GM12878 (cell line): Measurements from ENCODE around the gene FXN. TPM values are rescaled to one million over a fixed set of nuclear protein-coding genes. Genes with fewer than 3 reads are reported as not detected.

Experiments used
- ATAC-seq: fragments of 200-7000 bp; cut with Tn5 transposase; 3 replicates; pipeline ENCODE4 v1.9.1; 2020; ENCODE audit warnings: mild to moderate bottlenecking, moderate library complexity
- Bru-seq: library from RNA; stranded (reverse); fragments of 400-500 nt; gene quantifications from one replicate; lab custom pipeline; 2021; lab: Mats Ljungman, UMichigan
- BruChase-seq, 2 experiments: library from RNA; stranded (reverse); fragments of 400-500 nt; gene quantifications; one replicate each; lab custom pipeline; 2021; lab: Mats Ljungman, UMichigan
- BruUV-seq: library from RNA; stranded (reverse); fragments of 400-500 nt; replicated peaks from 2 replicates; lab custom pipeline; 2021; lab: Mats Ljungman, UMichigan
- CTCF ChIA-PET: fragments of 300-600 bp; sonication (Branson Sonifier 250); formaldehyde crosslinking; extraction: SDS; loops from one replicate; lab custom pipeline; 2021; ENCODE audit warnings: inconsistent platforms; lab: Yijun Ruan, JAX
- POLR2A ChIA-PET: fragments of 350-600 bp; formaldehyde crosslinking; extraction: SDS; loops from one replicate; lab custom pipeline; 2021; ENCODE audit warnings: inconsistent platforms; lab: Charles Lee
- RAD21 ChIA-PET: fragments of 300-600 bp; sonication (Branson Sonifier 250); formaldehyde crosslinking; loops from one replicate; lab custom pipeline; 2023; ENCODE audit warnings: antibody characterized with exemption; ENCODE audit not compliant: unreplicated experiment; lab: Charles Lee
- SMC1A ChIA-PET: fragments of 300-600 bp; sonication (Branson Sonifier 250); formaldehyde crosslinking; loops from one replicate; lab custom pipeline; 2023; ENCODE audit not compliant: unreplicated experiment, uncharacterized antibody; lab: Charles Lee
- DNase-seq: peaks from one replicate; pipeline ENCODE4 v3.0.0-alpha.2; 2011; ENCODE audit warnings: low read depth, low spot score
- FAIRE-seq: peaks from 3 replicates; lab custom pipeline; 2011; peaks lifted over from hg19 to GRCh38; lab: Jason Lieb, UNC
- H2AFZ ChIP-seq: 2 replicates; pipeline ENCODE4 v1.6.0; 2011; ENCODE audit warnings: low read depth, low read length, control low read depth; ENCODE audit not compliant: control insufficient read depth
- H3K27ac ChIP-seq: 2 replicates; pipeline ENCODE4 v1.5.1; 2011; ENCODE audit warnings: control low read depth; ENCODE audit not compliant: control insufficient read depth, insufficient read depth
- H3K27me3 ChIP-seq, 2 experiments: replicated peaks in 1 of 2; 2 replicates each; pipeline versions ENCODE4 v1.6.0 to v1.6.1; 2011; ENCODE audit warnings: low read length in 1 of 2; ENCODE audit not compliant: control insufficient read depth in 2 of 2, insufficient read depth in 2 of 2
- H3K36me3 ChIP-seq, 2 experiments: 2 replicates each; pipeline ENCODE4 v1.5.1; 2011; ENCODE audit warnings: low read length in 1 of 2; ENCODE audit not compliant: control insufficient read depth in 2 of 2, insufficient read depth in 2 of 2
- H3K4me1 ChIP-seq: 2 replicates; pipeline ENCODE4 v1.6.1; 2011; ENCODE audit warnings: mild to moderate bottlenecking, low read length, moderate library complexity, mixed read lengths; ENCODE audit not compliant: control insufficient read depth, insufficient read depth
- H3K4me2 ChIP-seq: 2 replicates; pipeline ENCODE4 v1.6.0; 2011; ENCODE audit warnings: control low read depth; ENCODE audit not compliant: control insufficient read depth, insufficient read depth
- H3K4me3 ChIP-seq: fragments of 200-600 bp; sonication (generic); 2 replicates; pipeline ENCODE4 v1.5.1; 2016
- H3K79me2 ChIP-seq: 2 replicates; pipeline ENCODE4 v1.6.0; 2011; ENCODE audit warnings: low read length; ENCODE audit not compliant: control insufficient read depth, insufficient read depth
- H3K9ac ChIP-seq: 2 replicates; pipeline ENCODE4 v1.8.0; 2011; ENCODE audit warnings: low read length, control low read depth, mixed read lengths; ENCODE audit not compliant: control insufficient read depth, insufficient read depth
- H3K9me3 ChIP-seq: replicated peaks from 3 replicates; pipeline ENCODE4 v1.5.1; 2011; ENCODE audit warnings: mild to moderate bottlenecking, low read length; ENCODE audit not compliant: control insufficient read depth, insufficient read depth
- H4K20me1 ChIP-seq: 2 replicates; pipeline ENCODE4 v1.6.0; 2011; ENCODE audit not compliant: control insufficient read depth, insufficient read depth
- BCL11A ChIP-seq: IDR thresholded peaks from 2 replicates; pipeline ENCODE4 v1.6.1; 2011; ENCODE audit warnings: low read depth, low read length
- CEBPB ChIP-seq, 2 experiments: fragments of 150-350 bp in 1 of 2; IDR thresholded peaks; 2 replicates each; pipeline ENCODE4 v1.6.1; 2012 to 2014; ENCODE audit warnings: low read depth in 2 of 2, low read length in 2 of 2, borderline replicate concordance in 1 of 2, inconsistent platforms in 1 of 2
- HDAC2 ChIP-seq: fragments of 200-600 bp; sonication (generic); IDR thresholded peaks from 2 replicates; pipeline ENCODE4 v1.6.1; 2017
- LARP7 ChIP-seq: fragments of 450-650 bp; IDR thresholded peaks from 2 replicates; pipeline ENCODE4 v1.6.1; 2017; ENCODE audit warnings: mild to moderate bottlenecking
- MEF2A ChIP-seq: IDR thresholded peaks from 2 replicates; pipeline ENCODE4 v1.6.1; 2011; ENCODE audit warnings: low read depth, mild to moderate bottlenecking, low read length, moderate library complexity; ENCODE audit not compliant: insufficient read depth
- NR2F1 ChIP-seq: fragments of 450-650 bp; conservative IDR thresholded peaks from 2 replicates; pipeline ENCODE4 v1.6.1; 2017; ENCODE audit warnings: mild to moderate bottlenecking
- ZZZ3 ChIP-seq: IDR thresholded peaks from 2 replicates; pipeline ENCODE4 v1.6.1; 2011; ENCODE audit warnings: low read depth; ENCODE audit not compliant: control insufficient read depth, insufficient read length
- WGBS: methylation state at CpG from one replicate; pipeline ENCODE4 v1.1.6; 2016; ENCODE audit warnings: low lambda C conversion rate; ENCODE audit not compliant: insufficient replicate concordance, insufficient coverage; ENCODE audit errors: missing lambda C conversion rate; 5-methylcytosine and 5-hydroxymethylcytosine counted together
- in situ Hi-C: fragments of 300-500 bp; cut with MboI; formaldehyde crosslinking; loops from 9 replicates; pipeline ENCODE4 v1.14.3; 2018; ENCODE audit warnings: mixed read lengths
- intact Hi-C: fragments of 100-400 bp; cut with micrococcal nuclease; formaldehyde crosslinking; loops from one replicate; pipeline ENCODE4 v1.14.2; 2022; ENCODE audit not compliant: unreplicated experiment
- long read RNA-seq, 2 experiments: library from polyadenylated mRNA; unstranded; transcript quantifications; one replicate each; pipeline ENCODE4 v2.0.0, GENCODE V29; 2019 to 2020
- polyA minus RNA-seq, 3 experiments: library from RNA; depleted of rRNA, polyadenylated mRNA; stranded (reverse); fragments of >200 nt; gene quantifications; 2 replicates each; pipeline ENCODE4 v1.2.3, GENCODE V29; 2011
- polyA plus RNA-seq, 11 experiments: library from polyadenylated mRNA; depleted of rRNA in 4 of 11; unstranded in 6 of 11; stranded (reverse) in 5 of 11; fragments of >200 nt; fragmentation: Nextera tagmentation in 4 of 11; fragmentation: Illumina TruSeq in 1 of 11; extraction: Ambion mirVana in 4 of 11; extraction: Trizol in 1 of 11; gene quantifications; 1 replicate in 1 of 11; 2 replicates in 10 of 11; pipeline versions ENCODE4 v1.2.1 to v1.2.3, GENCODE V29; 2011 to 2016; ENCODE audit warnings: inconsistent platforms in 2 of 11, missing spikeins in 2 of 11, low read depth in 1 of 11
- total RNA-seq, 4 experiments: library from RNA; depleted of rRNA in 3 of 4; stranded (reverse); fragments of >200 nt in 3 of 4; fragmentation: Illumina TruSeq in 1 of 4; extraction: Trizol in 1 of 4; gene quantifications; 2 replicates each; pipeline versions ENCODE4 v1.2.1 to v1.2.3, GENCODE V29; 2013 to 2021
- TF ChIP-seq, protein P1 (sequence below): fragments of 450-650 bp; conservative IDR thresholded peaks from 2 replicates; pipeline ENCODE4 v1.6.1; 2017; ENCODE audit warnings: mild to moderate bottlenecking, moderate library complexity
- TF ChIP-seq, protein P2 (sequence below): IDR thresholded peaks from 2 replicates; pipeline ENCODE4 v1.6.1; 2011; ENCODE audit warnings: mild to moderate bottlenecking, low read depth, low read length, moderate library complexity; ENCODE audit not compliant: insufficient replicate concordance
- TF ChIP-seq, protein P3 (sequence below): fragments of 450-650 bp; formaldehyde crosslinking; IDR thresholded peaks from 2 replicates; pipeline ENCODE4 v1.4.0; 2022; ENCODE audit warnings: mild to moderate bottlenecking, moderate library complexity

Gene FXN
- total RNA-seq (2013; cell fraction: nucleolus; rRNA removed), result 14.3 and 16.1 TPM in 2 replicates
- total RNA-seq (2014; rRNA removed) (7.3 and 8.9 TPM in 2 replicates), total RNA-seq (2014; rRNA removed; fragmentation: Illumina TruSeq; extraction: Trizol) (15.7 and 16.9 TPM in 2 replicates), total RNA-seq (2021) (20.6 and 23.8 TPM in 2 replicates), polyA plus RNA-seq (2011; rRNA removed) (26.4 and 28.8 TPM in 2 replicates), polyA plus RNA-seq (2014; fragmentation: Illumina TruSeq; extraction: Trizol) (32.6 and 39.8 TPM in 2 replicates), polyA plus RNA-seq (2014; fragmentation: Nextera tagmentation; extraction: Ambion mirVana) (10 to 100 TPM; 21.0 to 22.3 TPM), polyA plus RNA-seq (2014; rRNA removed) (21.4 and 22.5 TPM in 2 replicates), polyA plus RNA-seq (2016; fragmentation: Nextera tagmentation; extraction: Ambion mirVana) (10 to 100 TPM; 72.0 to 78.0 TPM), polyA minus RNA-seq (2011; rRNA and poly(A)+ RNA removed) (13.9 and 15.4 TPM in 2 replicates), Bru-seq, nascent RNA (percentile 55 among the genes with signal in this experiment), BruChase-seq, experiment 1, labeled RNA remaining after a 6-hour chase (percentile 67 among the genes with signal in this experiment), BruChase-seq, experiment 2, labeled RNA remaining after a 2-hour chase (percentile 62 among the genes with signal in this experiment)
- 21.3 TPM for polyA plus RNA-seq (2011; ENCODE audit: low read depth)
- 26.9 and 36.4 TPM in 2 replicates for polyA plus RNA-seq (2011; cell fraction: cytosol; rRNA removed)
- 11.1 and 13.8 TPM in 2 replicates for polyA plus RNA-seq (2011; cell fraction: nucleus; rRNA removed)
- polyA plus RNA-seq (2012), result 14.4 and 15.5 TPM in 2 replicates
- polyA minus RNA-seq (2011; cell fraction: cytosol; rRNA and poly(A)+ RNA removed), result 2.9 and 10.1 TPM in 2 replicates
- polyA minus RNA-seq (2011; cell fraction: nucleus; rRNA and poly(A)+ RNA removed), result 1.8 and 4.9 TPM in 2 replicates
- long read RNA-seq, experiment 1, full-length matches to known transcripts, result 46 of 46 reads
- long read RNA-seq, experiment 1, partial matches to known transcripts, result 0 of 46 reads
- long read RNA-seq, experiment 1, other reads (novel, unspliced or antisense), result 0 of 46 reads
- long read RNA-seq, experiment 2, full-length matches to known transcripts, result 160 of 168 reads
- long read RNA-seq, experiment 2, partial matches to known transcripts, result 3 of 168 reads
- long read RNA-seq, experiment 2, other reads (novel, unspliced or antisense), result 5 of 168 reads

DNA sequence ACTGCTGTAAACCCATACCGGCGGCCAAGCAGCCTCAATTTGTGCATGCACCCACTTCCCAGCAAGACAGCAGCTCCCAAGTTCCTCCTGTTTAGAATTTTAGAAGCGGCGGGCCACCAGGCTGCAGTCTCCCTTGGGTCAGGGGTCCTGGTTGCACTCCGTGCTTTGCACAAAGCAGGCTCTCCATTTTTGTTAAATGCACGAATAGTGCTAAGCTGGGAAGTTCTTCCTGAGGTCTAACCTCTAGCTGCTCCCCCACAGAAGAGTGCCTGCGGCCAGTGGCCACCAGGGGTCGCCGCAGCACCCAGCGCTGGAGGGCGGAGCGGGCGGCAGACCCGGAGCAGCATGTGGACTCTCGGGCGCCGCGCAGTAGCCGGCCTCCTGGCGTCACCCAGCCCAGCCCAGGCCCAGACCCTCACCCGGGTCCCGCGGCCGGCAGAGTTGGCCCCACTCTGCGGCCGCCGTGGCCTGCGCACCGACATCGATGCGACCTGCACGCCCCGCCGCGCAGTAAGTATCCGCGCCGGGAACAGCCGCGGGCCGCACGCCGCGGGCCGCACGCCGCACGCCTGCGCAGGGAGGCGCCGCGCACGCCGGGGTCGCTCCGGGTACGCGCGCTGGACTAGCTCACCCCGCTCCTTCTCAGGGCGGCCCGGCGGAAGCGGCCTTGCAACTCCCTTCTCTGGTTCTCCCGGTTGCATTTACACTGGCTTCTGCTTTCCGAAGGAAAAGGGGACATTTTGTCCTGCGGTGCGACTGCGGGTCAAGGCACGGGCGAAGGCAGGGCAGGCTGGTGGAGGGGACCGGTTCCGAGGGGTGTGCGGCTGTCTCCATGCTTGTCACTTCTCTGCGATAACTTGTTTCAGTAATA is at the start of gene FXN:
TSS of gene FXN (plus strand) at position 315 of the 871 bp plus-strand sequence. CDS start at position 346, 31 bp downstream.
- BruUV-seq, result no TSS peak
- peak; percentile 66 for FAIRE-seq
- CTCF ChIA-PET, result interaction anchor here (0.6 to 5.1 kb wide), 24 partner anchors 8 to 528 kb away, joined by 3 to 58 read pairs (median 4); no protein-coding TSS in a partner anchor
- TF ChIP-seq LARP7 (peak; percentile 96), CEBPB (IDR thresholded peaks at IDR 0.05; ENCODE audit: borderline replicate concordance in 1 of 2, low read depth in 2 of 2, low read length in 2 of 2) (no peak), ZZZ3 (no peak), NR2F1 (peak; percentile 79), BCL11A (no peak), HDAC2 (peak; percentile 87), MEF2A (peak; percentile 60; the same call in 1 of the 2 replicates)
- TF ChIP-seq, protein P1, sequence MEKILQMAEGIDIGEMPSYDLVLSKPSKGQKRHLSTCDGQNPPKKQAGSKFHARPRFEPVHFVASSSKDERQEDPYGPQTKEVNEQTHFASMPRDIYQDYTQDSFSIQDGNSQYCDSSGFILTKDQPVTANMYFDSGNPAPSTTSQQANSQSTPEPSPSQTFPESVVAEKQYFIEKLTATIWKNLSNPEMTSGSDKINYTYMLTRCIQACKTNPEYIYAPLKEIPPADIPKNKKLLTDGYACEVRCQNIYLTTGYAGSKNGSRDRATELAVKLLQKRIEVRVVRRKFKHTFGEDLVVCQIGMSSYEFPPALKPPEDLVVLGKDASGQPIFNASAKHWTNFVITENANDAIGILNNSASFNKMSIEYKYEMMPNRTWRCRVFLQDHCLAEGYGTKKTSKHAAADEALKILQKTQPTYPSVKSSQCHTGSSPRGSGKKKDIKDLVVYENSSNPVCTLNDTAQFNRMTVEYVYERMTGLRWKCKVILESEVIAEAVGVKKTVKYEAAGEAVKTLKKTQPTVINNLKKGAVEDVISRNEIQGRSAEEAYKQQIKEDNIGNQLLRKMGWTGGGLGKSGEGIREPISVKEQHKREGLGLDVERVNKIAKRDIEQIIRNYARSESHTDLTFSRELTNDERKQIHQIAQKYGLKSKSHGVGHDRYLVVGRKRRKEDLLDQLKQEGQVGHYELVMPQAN, result peak; percentile 91
- TF ChIP-seq, protein P2, sequence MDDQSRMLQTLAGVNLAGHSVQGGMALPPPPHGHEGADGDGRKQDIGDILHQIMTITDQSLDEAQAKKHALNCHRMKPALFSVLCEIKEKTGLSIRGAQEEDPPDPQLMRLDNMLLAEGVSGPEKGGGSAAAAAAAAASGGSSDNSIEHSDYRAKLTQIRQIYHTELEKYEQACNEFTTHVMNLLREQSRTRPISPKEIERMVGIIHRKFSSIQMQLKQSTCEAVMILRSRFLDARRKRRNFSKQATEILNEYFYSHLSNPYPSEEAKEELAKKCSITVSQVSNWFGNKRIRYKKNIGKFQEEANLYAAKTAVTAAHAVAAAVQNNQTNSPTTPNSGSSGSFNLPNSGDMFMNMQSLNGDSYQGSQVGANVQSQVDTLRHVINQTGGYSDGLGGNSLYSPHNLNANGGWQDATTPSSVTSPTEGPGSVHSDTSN, result no peak
- TF ChIP-seq, protein P3, sequence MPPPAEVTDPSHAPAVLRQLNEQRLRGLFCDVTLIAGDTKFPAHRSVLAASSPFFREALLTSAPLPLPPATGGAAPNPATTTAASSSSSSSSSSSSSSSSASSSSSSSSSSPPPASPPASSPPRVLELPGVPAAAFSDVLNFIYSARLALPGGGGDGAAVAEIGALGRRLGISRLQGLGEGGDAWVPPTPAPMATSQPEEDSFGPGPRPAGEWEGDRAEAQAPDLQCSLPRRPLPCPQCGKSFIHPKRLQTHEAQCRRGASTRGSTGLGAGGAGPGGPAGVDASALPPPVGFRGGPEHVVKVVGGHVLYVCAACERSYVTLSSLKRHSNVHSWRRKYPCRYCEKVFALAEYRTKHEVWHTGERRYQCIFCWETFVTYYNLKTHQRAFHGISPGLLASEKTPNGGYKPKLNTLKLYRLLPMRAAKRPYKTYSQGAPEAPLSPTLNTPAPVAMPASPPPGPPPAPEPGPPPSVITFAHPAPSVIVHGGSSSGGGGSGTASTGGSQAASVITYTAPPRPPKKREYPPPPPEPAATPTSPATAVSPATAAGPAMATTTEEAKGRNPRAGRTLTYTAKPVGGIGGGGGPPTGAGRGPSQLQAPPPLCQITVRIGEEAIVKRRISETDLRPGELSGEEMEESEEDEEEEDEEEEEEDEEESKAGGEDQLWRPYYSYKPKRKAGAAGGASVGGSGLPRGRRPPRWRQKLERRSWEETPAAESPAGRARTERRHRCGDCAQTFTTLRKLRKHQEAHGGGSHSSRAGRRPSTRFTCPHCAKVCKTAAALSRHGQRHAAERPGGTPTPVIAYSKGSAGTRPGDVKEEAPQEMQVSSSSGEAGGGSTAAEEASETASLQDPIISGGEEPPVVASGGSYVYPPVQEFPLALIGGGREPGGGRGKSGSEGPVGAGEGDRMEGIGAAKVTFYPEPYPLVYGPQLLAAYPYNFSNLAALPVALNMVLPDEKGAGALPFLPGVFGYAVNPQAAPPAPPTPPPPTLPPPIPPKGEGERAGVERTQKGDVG (CRISPR knock-in tag), result no peak

More for the DNA sequence above, at the start of gene FXN:
- Histone ChIP-seq H3K4me3 (peak within 1 kb of the TSS; percentile 96), H3K4me2 (peak within 1 kb of the TSS; percentile 88), H3K36me3 (no peaks in the 10 kb centered on the region), H3K27me3 (no peaks in the 10 kb centered on the region), H3K9me3 (no peaks in the 10 kb centered on the region; the same call in 2 of the 3 replicates), H4K20me1 (no peaks in the 10 kb centered on the region), H2AFZ (peak within 1 kb of the TSS; percentile 98), H3K79me2 (peaks cover 17% of the 10 kb centered on the region), H3K27ac (peak within 1 kb of the TSS; percentile 72), H3K4me1 (peaks cover 6% of the 10 kb centered on the region), H3K9ac (peak within 1 kb of the TSS; percentile 80)
- RAD21 ChIA-PET, result interaction anchor here (0.8 to 2.0 kb wide), 3 partner anchors 86 to 160 kb away, joined by 3 to 19 read pairs (median 3); no protein-coding TSS in a partner anchor
- SMC1A ChIA-PET, result interaction anchor here (0.5 to 1.9 kb wide), 9 partner anchors 10 to 363 kb away, joined by 3 to 10 read pairs (median 5); no protein-coding TSS in a partner anchor
- 1% methylated on average over 73 of the region's 75 CpGs for WGBS
- POLR2A ChIA-PET, result no interaction called here
- in situ Hi-C loops, result no loop called here
- DNase-seq (peak; percentile 38), ATAC-seq (peak; percentile 98)
- intact Hi-C loops, result loop anchor here (1.0 kb wide), 1 partner anchor 158 kb away; no protein-coding TSS in a partner anchor
